HCT116 (cell line): ENCODE results near the gene FOXJ1.

ENCODE experiments used
- ELF1 ChIP-seq: IDR thresholded peaks from 2 replicates; pipeline ENCODE4 v1.6.1; 2012; ENCODE audit warnings: low read depth, borderline replicate concordance
- EZH2 ChIP-seq: fragments of 200-600 bp; sonication (generic); IDR thresholded peaks from 2 replicates; pipeline ENCODE4 v1.6.1; 2017; ENCODE audit warnings: antibody characterized with exemption, mixed run types
- JUND ChIP-seq: IDR thresholded peaks from 2 replicates; pipeline ENCODE4 v1.6.1; 2012
- POLR2A ChIP-seq: IDR thresholded peaks from 2 replicates; pipeline ENCODE4 v1.7.0; 2011; ENCODE audit warnings: borderline replicate concordance; ENCODE audit not compliant: insufficient read depth, insufficient read length; ENCODE audit errors: extremely low read depth
- RAD21 ChIP-seq: IDR thresholded peaks from 2 replicates; pipeline ENCODE4 v1.6.1; 2012; ENCODE audit warnings: low read depth, mild to moderate bottlenecking
- YY1 ChIP-seq: IDR thresholded peaks from 2 replicates; pipeline ENCODE4 v1.6.1; 2011; ENCODE audit warnings: low read length, low read depth, moderate library complexity, mild to moderate bottlenecking; ENCODE audit not compliant: insufficient replicate concordance; ENCODE audit errors: extremely low read depth
- TF ChIP-seq, protein P1 (sequence below), 3 experiments: fragments of 200-600 bp in 1 of 3; sonication (generic) in 1 of 3; IDR thresholded peaks in 2 of 3; conservative IDR thresholded peaks in 1 of 3; 2 replicates each; pipeline ENCODE4 v1.5.1; 2012 to 2017; ENCODE audit warnings: low read depth in 2 of 3, low read length in 2 of 3, antibody characterized with exemption in 1 of 3, borderline replicate concordance in 1 of 3, control low read depth in 1 of 3, mild to moderate bottlenecking in 1 of 3, mixed read lengths in 1 of 3, mixed run types in 1 of 3, moderate library complexity in 1 of 3; ENCODE audit not compliant: insufficient read depth in 1 of 3

DNA sequence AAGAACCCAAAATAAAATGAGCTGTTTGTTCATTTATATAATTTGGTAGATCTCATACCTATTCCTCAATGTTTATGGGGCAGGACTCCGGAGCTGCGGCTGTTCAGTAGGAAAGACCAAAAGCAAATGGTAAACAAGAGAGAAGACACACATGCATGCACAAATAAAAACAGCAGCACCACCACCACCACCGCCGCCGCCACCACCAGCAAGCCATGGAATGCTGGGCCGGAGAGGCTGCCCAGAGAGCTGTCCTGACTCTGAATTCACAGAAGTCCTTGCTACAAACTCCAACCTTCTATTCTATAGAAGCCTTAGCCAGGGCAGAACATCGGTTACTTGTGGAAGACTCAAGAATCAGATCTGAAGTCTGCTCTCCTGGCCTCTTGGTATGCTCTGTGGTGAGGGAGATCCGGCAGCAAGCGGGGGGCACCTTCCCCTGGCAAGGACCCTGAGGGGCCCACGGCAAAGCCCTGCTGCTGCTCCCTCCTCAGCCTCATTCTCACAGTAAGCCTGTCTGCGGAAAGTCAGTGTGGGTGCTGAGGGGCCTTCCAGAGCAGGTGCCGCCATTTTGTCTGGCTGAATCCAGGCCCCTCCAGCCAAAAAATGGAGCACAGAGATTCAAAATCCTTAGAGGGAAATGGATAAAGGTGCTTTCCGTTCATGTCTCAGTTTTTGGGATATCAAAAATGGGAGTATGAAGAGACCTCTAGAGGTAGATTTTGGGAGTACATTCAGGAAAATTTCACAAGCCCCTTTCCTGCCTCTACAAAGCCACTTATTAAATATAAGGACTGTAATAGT lies 6.4 kb upstream of the FOXJ1 start:
- TF ChIP-seq YY1 = no peak
- TF ChIP-seq RAD21 = no peak; the same call in 1 of the 2 replicates
- TF ChIP-seq, protein P1, sequence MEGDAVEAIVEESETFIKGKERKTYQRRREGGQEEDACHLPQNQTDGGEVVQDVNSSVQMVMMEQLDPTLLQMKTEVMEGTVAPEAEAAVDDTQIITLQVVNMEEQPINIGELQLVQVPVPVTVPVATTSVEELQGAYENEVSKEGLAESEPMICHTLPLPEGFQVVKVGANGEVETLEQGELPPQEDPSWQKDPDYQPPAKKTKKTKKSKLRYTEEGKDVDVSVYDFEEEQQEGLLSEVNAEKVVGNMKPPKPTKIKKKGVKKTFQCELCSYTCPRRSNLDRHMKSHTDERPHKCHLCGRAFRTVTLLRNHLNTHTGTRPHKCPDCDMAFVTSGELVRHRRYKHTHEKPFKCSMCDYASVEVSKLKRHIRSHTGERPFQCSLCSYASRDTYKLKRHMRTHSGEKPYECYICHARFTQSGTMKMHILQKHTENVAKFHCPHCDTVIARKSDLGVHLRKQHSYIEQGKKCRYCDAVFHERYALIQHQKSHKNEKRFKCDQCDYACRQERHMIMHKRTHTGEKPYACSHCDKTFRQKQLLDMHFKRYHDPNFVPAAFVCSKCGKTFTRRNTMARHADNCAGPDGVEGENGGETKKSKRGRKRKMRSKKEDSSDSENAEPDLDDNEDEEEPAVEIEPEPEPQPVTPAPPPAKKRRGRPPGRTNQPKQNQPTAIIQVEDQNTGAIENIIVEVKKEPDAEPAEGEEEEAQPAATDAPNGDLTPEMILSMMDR (IDR thresholded peaks at IDR 0.05 in 2 of 3, conservative IDR thresholded peaks at IDR 0.05 in 1 of 3; ENCODE audit: borderline replicate concordance in 1 of 3, insufficient read depth in 1 of 3, low read depth in 2 of 3, low read length in 2 of 3) = peak; percentile 72 to 88 (median 74)
- no peak for TF ChIP-seq EZH2
- no peak for TF ChIP-seq JUND
- TF ChIP-seq POLR2A = no peak
- no peak for TF ChIP-seq ELF1
